ENCODE measurements around the gene PDE4C.

GRCh38 chr19:18227781-18228271 lies 1.6 kb upstream of the PDE4C start:
- TF ChIP-seq USF2 (IDR thresholded peaks at IDR 0.05; ENCODE audit: borderline replicate concordance, low read depth, low read length): no peak
- no peak for TF ChIP-seq CTCF (IDR thresholded peaks at IDR 0.05 in 2 of 3, conservative IDR thresholded peaks at IDR 0.05 in 1 of 3; ENCODE audit: control insufficient read depth in 2 of 3, extremely low read depth in 1 of 3, insufficient read depth in 1 of 3, low read depth in 3 of 3, low read length in 3 of 3)
- no peak for TF ChIP-seq SRF (IDR thresholded peaks at IDR 0.05; ENCODE audit: low read depth in 2 of 2, low read length in 2 of 2)
- TF ChIP-seq, protein P1, sequence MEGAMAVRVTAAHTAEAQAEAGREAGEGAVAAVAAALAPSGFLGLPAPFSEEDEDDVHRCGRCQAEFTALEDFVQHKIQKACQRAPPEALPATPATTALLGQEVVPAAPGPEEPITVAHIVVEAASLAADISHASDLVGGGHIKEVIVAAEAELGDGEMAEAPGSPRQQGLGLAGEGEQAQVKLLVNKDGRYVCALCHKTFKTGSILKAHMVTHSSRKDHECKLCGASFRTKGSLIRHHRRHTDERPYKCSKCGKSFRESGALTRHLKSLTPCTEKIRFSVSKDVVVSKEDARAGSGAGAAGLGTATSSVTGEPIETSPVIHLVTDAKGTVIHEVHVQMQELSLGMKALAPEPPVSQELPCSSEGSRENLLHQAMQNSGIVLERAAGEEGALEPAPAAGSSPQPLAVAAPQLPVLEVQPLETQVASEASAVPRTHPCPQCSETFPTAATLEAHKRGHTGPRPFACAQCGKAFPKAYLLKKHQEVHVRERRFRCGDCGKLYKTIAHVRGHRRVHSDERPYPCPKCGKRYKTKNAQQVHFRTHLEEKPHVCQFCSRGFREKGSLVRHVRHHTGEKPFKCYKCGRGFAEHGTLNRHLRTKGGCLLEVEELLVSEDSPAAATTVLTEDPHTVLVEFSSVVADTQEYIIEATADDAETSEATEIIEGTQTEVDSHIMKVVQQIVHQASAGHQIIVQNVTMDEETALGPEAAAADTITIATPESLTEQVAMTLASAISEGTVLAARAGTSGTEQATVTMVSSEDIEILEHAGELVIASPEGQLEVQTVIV (IDR thresholded peaks at IDR 0.05; ENCODE audit: borderline replicate concordance, partially characterized antibody): no peak
- no peak for TF ChIP-seq NRF1 (conservative IDR thresholded peaks at IDR 0.05; ENCODE audit: low read depth, low read length)
- TF ChIP-seq, protein P2, sequence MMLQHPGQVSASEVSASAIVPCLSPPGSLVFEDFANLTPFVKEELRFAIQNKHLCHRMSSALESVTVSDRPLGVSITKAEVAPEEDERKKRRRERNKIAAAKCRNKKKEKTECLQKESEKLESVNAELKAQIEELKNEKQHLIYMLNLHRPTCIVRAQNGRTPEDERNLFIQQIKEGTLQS (IDR thresholded peaks at IDR 0.05; ENCODE audit: borderline replicate concordance, extremely low read depth, low read depth, low read length): no peak
- TF ChIP-seq ELK1 (IDR thresholded peaks at IDR 0.05; ENCODE audit: low read depth, low read length): no peak
